Brain pericyte (primary cell): ENCODE data around the gene ABHD12.
A peak's percentile ranks its signal among the peaks of the same experiment; 100 is the strongest.
"Not testable (repeated sequence)": the region's sequence is repeated elsewhere in the genome, so short reads cannot be mapped to it uniquely, and the experiment has no call there.

Source experiments
- DNase-seq: peaks from one replicate; pipeline ENCODE4 v3.0.0-alpha.2; 2012; ENCODE audit warnings: low read depth, low spot score

Gene ABHD12

GRCh38 chr20:25321991-25322390, 68.6 kb downstream of the ABHD12 start:
- DNase-seq, result no peak

- DNase-seq, result no peak
Measured at GRCh38 chr20:25321262-25321831, 69.3 kb downstream of the ABHD12 start.

GRCh38 chr20:25320035-25320800, 70.4 kb downstream of the ABHD12 start:
- no peak for DNase-seq

- DNase-seq, result no peak
Measured at GRCh38 chr20:25319241-25320034, 71.2 kb downstream of the ABHD12 start.

GRCh38 chr20:25318471-25319240, 72.0 kb downstream of the ABHD12 start:
- DNase-seq, result no peak

- DNase-seq, result no peak
Measured at GRCh38 chr20:25317351-25318075, 73.1 kb downstream of the ABHD12 start.

GRCh38 chr20:25316506-25317190, 74.0 kb downstream of the ABHD12 start:
- DNase-seq, result no peak

GRCh38 chr20:25315418-25316210, 75.0 kb downstream of the ABHD12 start:
- no peak for DNase-seq

- no peak for DNase-seq
Measured at GRCh38 chr20:25314497-25315417, 75.9 kb downstream of the ABHD12 start.

- no peak for DNase-seq
Measured at GRCh38 chr20:25313593-25313992, 77.0 kb downstream of the ABHD12 start.

GRCh38 chr20:25312716-25313115, 77.9 kb downstream of the ABHD12 start:
- DNase-seq, result not testable (repeated sequence)

- no peak for DNase-seq
Measured at GRCh38 chr20:25310921-25311728, 79.5 kb downstream of the ABHD12 start.

- DNase-seq, result peak; percentile 68
Measured at GRCh38 chr20:25310268-25310920, 80.2 kb downstream of the ABHD12 start.

- DNase-seq, result peak; percentile 80
Measured at GRCh38 chr20:25309395-25310267, 81.0 kb downstream of the ABHD12 start.

- DNase-seq, result peak; percentile 80
Measured at GRCh38 chr20:25308671-25309394, 81.8 kb downstream of the ABHD12 start.

- no peak for DNase-seq
Measured at GRCh38 chr20:25308083-25308491, 82.5 kb downstream of the ABHD12 start.
